Muscle of leg (tissue), 11 donors: ENCODE data around the gene IL1RAP. TPM values are rescaled to one million over a fixed set of nuclear protein-coding genes. Genes with fewer than 3 reads are reported as not detected.
"Not testable (repeated sequence)": the region's sequence is repeated elsewhere in the genome, so short reads cannot be mapped to it uniquely, and the experiment has no call there.

Experiments
- DNase-seq: peaks from one replicate; pipeline ENCODE4 v3.0.0; 2013
- H3K27ac ChIP-seq: one replicate; pipeline ENCODE4 v1.5.1; 2013; ENCODE audit warnings: mild to moderate bottlenecking, low read length, control low read depth
- H3K27me3 ChIP-seq: one replicate; pipeline ENCODE4 v1.6.1; 2013; ENCODE audit warnings: low read length; ENCODE audit not compliant: control insufficient read depth, insufficient read depth
- H3K36me3 ChIP-seq: one replicate; pipeline ENCODE4 v1.6.1; 2013; ENCODE audit warnings: low read length; ENCODE audit not compliant: control insufficient read depth, insufficient read depth
- H3K4me1 ChIP-seq: one replicate; pipeline ENCODE4 v1.6.1; 2013; ENCODE audit warnings: low read length; ENCODE audit not compliant: control insufficient read depth, insufficient read depth
- H3K4me3 ChIP-seq: one replicate; pipeline ENCODE4 v1.5.1; 2013; ENCODE audit warnings: low read length, control low read depth
- H3K9me3 ChIP-seq: replicated peaks from 2 replicates; pipeline ENCODE4 v1.6.1; 2013; ENCODE audit warnings: low read depth, low read length; ENCODE audit not compliant: control insufficient read depth
- WGBS: methylation state at CpG from one replicate; pipeline ENCODE4 v1.1.5; 2013; ENCODE audit warnings: missing lambda C conversion rate; ENCODE audit not compliant: insufficient coverage; 5-methylcytosine and 5-hydroxymethylcytosine counted together
- polyA plus RNA-seq, 8 donors: library from polyadenylated mRNA; unstranded; fragments of 120-200 nt; gene quantifications; one replicate each; pipeline versions ENCODE4 v1.2.1 to v1.2.3, GENCODE V29; 2013; ENCODE audit warnings: inconsistent platforms in 1 of 8, low replicate concordance in 1 of 8; ENCODE audit not compliant: insufficient read length in 8 of 8, insufficient read depth in 1 of 8
- total RNA-seq: library from RNA; stranded (reverse); fragments of 120-200 nt; gene quantifications from one replicate; pipeline ENCODE4 v1.2.4, GENCODE V29; 2013

The IL1RAP gene
- total and polyA plus RNA-seq, 9 donors: 9.5 to 18.8 (median 14.5) TPM

- Histone ChIP-seq H3K36me3 (no peaks in the 10 kb centered on the region), H3K27ac (no peak overlapping the region), H3K27me3 (peaks cover 2% of the 10 kb centered on the region), H3K9me3 (no peaks in the 10 kb centered on the region), H3K4me1 (no peaks in the 10 kb centered on the region), H3K4me3 (no peak overlapping the region)
- WGBS: 60% methylated on average over 1 of the region's 4 CpGs
- peak; percentile 34 for DNase-seq
Observed at GRCh38 chr3:190504354-190505125, 9.3 kb upstream of the IL1RAP start.

- Histone ChIP-seq H3K9me3 (no peaks in the 10 kb centered on the region), H3K36me3 (no peaks in the 10 kb centered on the region), H3K27me3 (peaks cover 2% of the 10 kb centered on the region), H3K4me3 (no peak overlapping the region), H3K27ac (no peak overlapping the region), H3K4me1 (no peaks in the 10 kb centered on the region)
- DNase-seq: no peak
- WGBS: 73% methylated on average over 2 of the region's 3 CpGs
Observed at GRCh38 chr3:190505381-190506003, 8.4 kb upstream of the IL1RAP start.

DNA sequence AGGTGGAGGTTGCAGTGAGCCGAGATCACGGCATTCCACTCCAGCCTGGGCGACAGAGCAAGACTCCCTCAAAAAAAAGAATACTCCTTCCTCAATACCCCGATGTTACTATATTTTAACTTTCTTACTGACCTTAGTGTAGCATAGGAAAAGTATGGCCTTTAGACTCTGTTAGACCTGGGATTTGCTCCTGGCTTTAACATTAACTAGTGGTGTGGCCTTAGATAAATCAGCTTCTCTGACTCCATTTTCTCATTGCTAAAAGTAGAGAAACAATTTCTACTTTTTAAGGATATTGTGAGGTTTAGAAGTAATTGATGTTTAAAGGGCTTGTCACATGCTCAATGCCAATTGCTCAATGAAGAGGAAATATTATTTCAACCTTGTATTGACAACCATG, 7.6 kb upstream of the IL1RAP start:
- Histone ChIP-seq H3K27me3 (peaks cover 2% of the 10 kb centered on the region), H3K27ac (no peak overlapping the region), H3K36me3 (no peaks in the 10 kb centered on the region), H3K4me3 (no peak overlapping the region), H3K9me3 (no peaks in the 10 kb centered on the region), H3K4me1 (no peaks in the 10 kb centered on the region)
- no peak for DNase-seq
- no CpG with 5 or more reads among the region's 4 CpGs for WGBS

DNA sequence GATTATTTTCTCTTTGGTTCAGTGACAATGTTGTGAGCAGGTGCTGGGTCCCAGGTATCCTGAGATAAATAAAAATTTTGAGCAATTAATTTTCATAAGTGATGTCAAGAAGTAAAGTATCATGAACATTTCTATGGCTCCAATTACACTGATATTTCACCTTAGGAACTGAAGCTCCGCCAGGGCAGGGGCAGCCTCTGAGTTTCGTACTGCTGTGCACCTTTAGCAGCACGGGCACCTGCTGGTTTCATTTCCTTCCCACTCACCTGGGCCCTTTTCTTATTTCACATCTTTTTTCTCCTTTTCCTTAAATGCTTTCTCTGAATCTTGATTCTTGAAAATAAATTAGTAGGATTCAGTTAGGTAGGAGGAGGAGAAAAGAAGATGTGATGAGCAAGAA, 1.2 kb upstream of the IL1RAP start:
- no peaks in the 10 kb centered on the region for H3K9me3 ChIP-seq
- no peaks in the 10 kb centered on the region for H3K27me3 ChIP-seq
- 100% methylated on average over 3 of the region's 3 CpGs for WGBS
- no peak overlapping the region for H3K4me3 ChIP-seq
- peaks cover 3% of the 10 kb centered on the region for H3K4me1 ChIP-seq
- no peaks in the 10 kb centered on the region for H3K36me3 ChIP-seq
- no peak overlapping the region for H3K27ac ChIP-seq
- no peak for DNase-seq

DNA sequence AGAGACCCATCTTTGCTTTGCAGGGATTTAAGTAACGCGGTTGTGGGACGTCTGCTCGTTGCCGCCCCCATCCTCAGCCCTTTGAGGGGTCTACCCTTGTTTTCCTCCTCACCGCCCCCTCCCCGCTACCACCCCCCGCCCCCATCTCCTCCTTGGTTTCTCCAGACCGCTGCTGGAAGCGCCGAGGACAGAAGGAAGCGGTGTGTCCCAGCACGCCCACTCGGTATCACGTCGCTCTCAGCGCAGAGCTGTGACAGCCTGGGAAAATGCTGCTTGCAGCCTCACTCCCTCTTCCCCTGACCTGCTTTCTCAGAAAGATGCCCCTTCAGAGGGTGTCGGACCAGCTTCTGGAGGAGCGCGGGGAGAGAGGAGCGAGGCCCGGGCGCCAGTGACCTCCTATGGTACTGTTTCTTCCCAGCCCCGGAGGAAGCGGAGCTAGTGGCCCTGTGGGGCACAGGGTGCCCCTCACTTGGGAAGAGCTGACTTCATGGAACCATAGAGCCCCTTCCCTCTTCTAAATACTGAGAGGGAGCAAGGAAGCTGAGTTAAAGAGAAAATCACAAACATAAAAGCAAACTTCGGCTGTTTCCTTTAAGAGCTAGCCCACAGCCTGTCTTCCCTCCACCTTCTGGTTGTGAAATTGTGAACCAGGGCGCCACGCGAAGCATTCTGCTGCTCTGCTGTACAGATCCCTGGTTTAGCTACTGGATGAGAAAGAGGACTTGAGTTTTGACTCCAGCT, 698 bp downstream of the IL1RAP start:
- no peaks in the 10 kb centered on the region for H3K36me3 ChIP-seq
- H3K27ac ChIP-seq: peak overlapping the region; percentile 74
- peaks cover 3% of the 10 kb centered on the region for H3K4me1 ChIP-seq
- H3K27me3 ChIP-seq: no peaks in the 10 kb centered on the region
- H3K9me3 ChIP-seq: no peaks in the 10 kb centered on the region
- peak; percentile 74 for DNase-seq
- peak overlapping the region; percentile 86 for H3K4me3 ChIP-seq
- WGBS: 0% methylated on average over 16 of the region's 29 CpGs

DNA sequence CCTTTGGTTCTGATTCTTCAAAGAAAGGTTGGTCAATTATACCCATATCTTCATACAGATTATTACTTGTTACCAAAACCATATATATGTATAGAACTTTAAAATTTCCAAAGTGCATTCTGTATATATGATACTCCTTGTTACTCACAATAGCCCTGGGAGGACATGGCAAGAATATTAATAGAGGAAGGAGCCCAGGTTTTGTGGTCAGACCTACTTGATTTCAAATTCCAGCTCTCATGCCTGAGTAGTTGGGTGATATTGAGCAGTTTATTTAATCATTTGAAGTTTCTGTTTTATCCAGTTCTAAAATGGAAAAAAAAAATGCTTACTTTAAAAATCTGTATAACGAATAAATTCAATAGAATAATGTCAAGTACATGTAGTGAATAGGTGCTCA, 2.5 kb downstream of the IL1RAP start:
- Histone ChIP-seq H3K9me3 (no peaks in the 10 kb centered on the region), H3K27me3 (no peaks in the 10 kb centered on the region), H3K4me3 (no peak overlapping the region), H3K4me1 (peaks cover 3% of the 10 kb centered on the region), H3K36me3 (no peaks in the 10 kb centered on the region), H3K27ac (no peak overlapping the region)
- WGBS: no CpG with 5 or more reads among the region's 1 CpG
- DNase-seq: no peak

DNA sequence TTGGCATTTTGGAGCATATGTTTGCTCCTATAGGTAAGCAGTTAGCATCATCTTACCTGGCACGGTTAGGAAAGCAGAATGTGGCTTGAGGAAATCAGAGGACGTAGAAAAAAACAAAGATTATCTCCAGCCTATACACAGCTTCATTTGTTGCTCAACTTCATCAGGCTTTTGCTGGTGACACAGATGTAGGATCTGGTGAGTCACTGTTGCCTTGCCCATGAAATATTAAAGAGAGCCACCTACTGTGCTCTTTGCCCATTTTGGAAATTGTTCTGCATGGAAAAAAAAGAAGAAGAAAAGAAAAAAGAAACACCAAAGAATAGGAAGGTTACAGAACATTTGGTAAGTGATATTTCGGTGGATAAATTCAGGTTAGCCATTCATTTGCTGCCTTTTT, 3.8 kb downstream of the IL1RAP start:
- Histone ChIP-seq H3K4me3 (no peak overlapping the region), H3K27me3 (no peaks in the 10 kb centered on the region), H3K9me3 (no peaks in the 10 kb centered on the region), H3K27ac (no peak overlapping the region), H3K36me3 (no peaks in the 10 kb centered on the region), H3K4me1 (peaks cover 3% of the 10 kb centered on the region)
- DNase-seq: no peak
- 100% methylated on average over 1 of the region's 3 CpGs for WGBS

DNA sequence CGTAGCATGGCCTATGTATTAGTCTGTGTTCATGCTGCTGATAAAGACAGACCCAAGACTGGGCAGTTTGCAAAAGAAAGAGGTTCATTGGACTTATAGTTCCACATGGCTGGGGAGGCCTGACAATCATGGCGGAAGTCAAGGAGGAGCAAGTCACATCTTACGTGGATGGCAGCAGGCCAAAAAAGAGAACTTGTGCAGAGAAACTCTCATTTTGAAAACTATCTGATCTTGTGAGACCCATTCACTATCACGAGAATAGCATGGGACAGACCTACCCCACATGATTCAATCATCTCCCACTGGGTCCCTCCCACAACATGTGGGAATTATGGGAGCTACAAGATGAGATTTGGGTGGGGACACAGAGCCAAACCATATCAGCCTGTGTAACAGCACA, 4.6 kb downstream of the IL1RAP start:
- H3K4me3 ChIP-seq, H3K9me3 ChIP-seq, DNase-seq, H3K4me1 ChIP-seq, H3K27ac ChIP-seq, H3K27me3 ChIP-seq, H3K36me3 ChIP-seq: not testable (repeated sequence)
- 88% methylated on average over 1 of the region's 4 CpGs for WGBS

DNA sequence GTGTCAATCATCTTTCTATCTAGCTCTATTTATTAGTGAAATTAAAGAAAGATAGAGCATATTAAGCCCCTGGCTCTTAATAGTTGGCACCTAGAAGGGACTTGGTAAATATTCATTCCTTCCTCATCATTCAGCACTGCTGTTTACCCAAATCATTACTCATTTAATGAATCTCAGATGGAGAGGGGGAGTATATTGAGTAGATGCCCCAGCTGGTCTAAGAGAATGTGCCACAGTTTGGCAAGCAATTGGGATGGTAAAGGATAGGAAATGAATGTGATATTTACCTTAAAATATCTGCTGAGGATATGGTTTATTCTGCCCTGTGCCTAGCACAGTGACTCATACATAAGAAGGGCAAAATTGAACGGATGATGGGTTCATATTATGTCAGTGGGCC, 6.0 kb downstream of the IL1RAP start:
- Histone ChIP-seq H3K9me3 (no peaks in the 10 kb centered on the region), H3K4me1 (no peaks in the 10 kb centered on the region), H3K36me3 (no peaks in the 10 kb centered on the region), H3K4me3 (no peak overlapping the region), H3K27me3 (no peaks in the 10 kb centered on the region), H3K27ac (no peak overlapping the region)
- no peak for DNase-seq
- WGBS: 60% methylated on average over 1 of the region's 1 CpG

- Histone ChIP-seq H3K27ac (no peak overlapping the region), H3K4me3 (no peak overlapping the region), H3K36me3 (no peaks in the 10 kb centered on the region), H3K4me1 (no peaks in the 10 kb centered on the region), H3K27me3 (no peaks in the 10 kb centered on the region), H3K9me3 (no peaks in the 10 kb centered on the region)
- no CpG with 5 or more reads among the region's 3 CpGs for WGBS
- no peak for DNase-seq
Observed at GRCh38 chr3:190521998-190522397, 8.1 kb downstream of the IL1RAP start.
